GM19452 (cell line): ENCODE measurements around the gene MATN3.

Experiments
- ATAC-seq: cut with Tn5 transposase; IDR thresholded peaks from one replicate; pipeline ENCODE4 v1.9.1; 2021; ENCODE audit not compliant: unreplicated experiment

Gene MATN3

GRCh38 chr2:20005067-20005627, 7.3 kb downstream of the MATN3 start:
- ATAC-seq, result no peak

- ATAC-seq, result no peak
Measured at GRCh38 chr2:20001361-20001863, 11.1 kb downstream of the MATN3 start.

- no peak for ATAC-seq
Measured at GRCh38 chr2:19993731-19994130, 18.7 kb downstream of the MATN3 start.

- ATAC-seq, result no peak
Measured at GRCh38 chr2:19991895-19992294, 20.6 kb downstream of the MATN3 start.

GRCh38 chr2:19990416-19990728, 22.1 kb downstream of the MATN3 start:
- ATAC-seq, result no peak

- ATAC-seq, result peak; percentile 92
Measured at GRCh38 chr2:19989667-19990415, 22.6 kb downstream of the MATN3 start, which contains the start of gene WDR35. Gene WDR35 (minus strand): TSS chr2:19990105. CDS start chr2:19990015, 90 bp downstream.

- no peak for ATAC-seq
Measured at GRCh38 chr2:19989342-19989666, 23.2 kb downstream of the MATN3 start.

- ATAC-seq, result no peak
Measured at GRCh38 chr2:19988600-19988999, 23.9 kb downstream of the MATN3 start.

- peak; percentile 68 for ATAC-seq
Measured at GRCh38 chr2:19987936-19988335, 24.5 kb downstream of the MATN3 start.

GRCh38 chr2:19982268-19982667, 30.2 kb downstream of the MATN3 start:
- no peak for ATAC-seq

- ATAC-seq, result no peak
Measured at GRCh38 chr2:19979932-19980331, 32.5 kb downstream of the MATN3 start.

- ATAC-seq, result no peak
Measured at GRCh38 chr2:19973466-19973865, 39.0 kb downstream of the MATN3 start.

- no peak for ATAC-seq
Measured at GRCh38 chr2:19971691-19972090, 40.8 kb downstream of the MATN3 start.

- no peak for ATAC-seq
Measured at GRCh38 chr2:19963386-19963785, 49.1 kb downstream of the MATN3 start.

GRCh38 chr2:19955544-19956422, 56.7 kb downstream of the MATN3 start:
- peak; percentile 91 for ATAC-seq

- no peak for ATAC-seq
Measured at GRCh38 chr2:19949071-19949470, 63.4 kb downstream of the MATN3 start.

- ATAC-seq, result no peak
Measured at GRCh38 chr2:19947184-19947940, 65.1 kb downstream of the MATN3 start.

- no peak for ATAC-seq
Measured at GRCh38 chr2:19944205-19944845, 68.1 kb downstream of the MATN3 start.

GRCh38 chr2:19943189-19943588, 69.3 kb downstream of the MATN3 start:
- no peak for ATAC-seq

- no peak for ATAC-seq
Measured at GRCh38 chr2:19942199-19942598, 70.3 kb downstream of the MATN3 start.
